ENCODE results near the gene DNMT3A.

DNMT3A gene

DNA sequence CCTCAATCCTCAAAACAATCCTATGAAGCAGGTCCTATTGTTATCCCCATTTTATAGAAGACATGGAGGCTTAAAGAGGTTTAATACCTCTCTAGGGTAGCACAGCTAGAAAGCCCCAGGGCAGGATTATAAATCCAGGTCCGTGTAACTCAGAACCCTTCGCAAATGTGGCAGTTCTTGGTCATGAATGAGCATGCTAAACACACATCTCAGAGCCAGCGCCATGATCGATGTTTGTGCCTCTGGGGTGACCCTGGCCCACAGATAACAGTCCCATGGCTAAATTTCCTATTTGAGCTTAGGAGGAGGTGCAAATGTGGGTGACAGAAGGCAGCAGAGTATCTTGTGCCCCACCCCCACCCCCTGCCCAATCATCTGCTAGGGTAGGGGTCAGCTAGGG is 17.5 kb downstream of the DNMT3A start:
- no peak for DNase-seq

DNA sequence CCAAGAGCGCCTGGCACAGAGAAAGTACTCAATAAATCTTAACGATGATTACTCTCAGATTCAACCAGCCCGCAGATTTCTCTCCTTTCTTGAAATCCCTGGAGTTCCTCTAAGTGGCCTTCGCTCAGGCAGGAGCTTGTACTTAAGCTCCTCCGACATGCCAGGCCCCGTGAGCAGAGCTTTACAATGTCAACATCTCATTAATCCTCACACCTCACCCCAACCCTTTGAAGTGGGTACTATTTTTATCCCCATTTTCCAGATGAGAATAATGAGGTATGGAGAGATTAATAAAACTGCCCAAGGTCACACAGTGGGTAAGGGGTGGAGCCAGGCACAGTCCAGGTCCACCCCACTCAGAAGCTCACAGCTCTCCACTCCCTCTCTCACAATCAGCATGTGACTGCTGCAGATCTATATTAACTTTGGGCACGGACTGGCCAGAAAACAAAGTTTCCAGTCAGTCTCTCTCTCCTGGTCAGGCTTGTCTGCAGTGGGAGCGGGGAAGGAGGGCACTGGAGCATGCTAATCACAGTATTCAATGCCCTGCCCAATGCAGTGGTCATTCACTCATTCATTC is 18.0 kb downstream of the DNMT3A start:
- no peak for DNase-seq

DNA sequence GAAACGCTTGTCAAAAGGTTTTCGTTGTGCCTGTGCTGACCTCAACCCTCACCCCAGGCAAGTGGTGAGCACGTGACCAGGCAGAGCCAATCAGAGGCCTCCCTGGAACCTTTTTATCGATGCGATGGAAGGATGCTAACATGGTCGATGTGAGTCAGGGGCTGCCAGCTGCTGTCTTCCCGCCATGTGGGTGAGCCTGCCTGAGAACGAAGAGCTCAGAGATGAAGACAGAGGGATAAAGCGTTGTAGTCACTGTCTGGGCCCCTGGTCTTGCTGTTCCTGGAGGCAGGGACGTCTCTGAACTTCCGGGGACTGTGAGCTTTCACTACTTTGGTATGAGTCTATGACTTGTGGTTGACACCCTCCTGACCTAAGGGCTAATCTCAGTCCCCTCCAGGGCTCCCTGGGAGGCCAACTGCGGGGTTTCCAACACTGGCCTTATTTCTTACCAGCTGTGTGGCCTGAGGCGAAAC is 18.6 kb downstream of the DNMT3A start:
- no peak for DNase-seq

DNA sequence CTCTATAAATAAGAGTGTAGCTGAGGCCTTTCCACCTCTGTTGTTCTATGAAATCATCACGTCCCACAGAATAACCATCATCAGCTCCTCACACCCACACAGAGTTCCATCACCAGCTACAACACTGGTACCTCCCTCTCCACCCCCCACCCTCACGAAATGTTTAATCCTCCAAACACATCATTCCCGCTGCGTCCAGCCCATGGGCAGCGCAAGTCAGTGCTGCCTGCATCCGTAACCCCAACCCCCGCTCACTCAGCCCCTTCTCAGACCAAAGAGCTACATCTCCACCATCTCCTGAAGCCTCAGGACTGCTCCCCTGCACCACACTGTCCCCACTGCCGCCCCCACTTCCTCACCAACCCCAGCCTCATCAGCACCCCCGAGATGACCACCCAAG is 19.4 kb downstream of the DNMT3A start:
- no peak for DNase-seq

DNA sequence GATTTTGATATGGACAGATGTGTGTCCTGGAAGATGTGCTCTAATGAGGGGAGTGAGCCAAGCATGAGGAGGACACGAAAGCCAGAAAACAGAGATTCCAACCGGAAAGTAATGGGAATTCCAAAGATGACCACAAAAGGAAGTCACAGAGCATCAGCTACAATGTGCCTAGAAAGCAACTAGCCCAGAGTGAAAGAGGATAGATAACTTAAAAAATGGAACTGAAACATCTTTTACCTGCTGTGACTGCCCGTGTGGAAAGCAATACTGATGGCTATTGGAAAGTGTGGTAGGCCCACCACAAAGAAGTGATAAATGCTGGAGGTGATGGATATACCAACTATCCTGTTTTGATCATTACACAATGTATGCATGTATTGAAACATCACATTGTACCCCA is 21.6 kb downstream of the DNMT3A start:
- no peak for DNase-seq

DNA sequence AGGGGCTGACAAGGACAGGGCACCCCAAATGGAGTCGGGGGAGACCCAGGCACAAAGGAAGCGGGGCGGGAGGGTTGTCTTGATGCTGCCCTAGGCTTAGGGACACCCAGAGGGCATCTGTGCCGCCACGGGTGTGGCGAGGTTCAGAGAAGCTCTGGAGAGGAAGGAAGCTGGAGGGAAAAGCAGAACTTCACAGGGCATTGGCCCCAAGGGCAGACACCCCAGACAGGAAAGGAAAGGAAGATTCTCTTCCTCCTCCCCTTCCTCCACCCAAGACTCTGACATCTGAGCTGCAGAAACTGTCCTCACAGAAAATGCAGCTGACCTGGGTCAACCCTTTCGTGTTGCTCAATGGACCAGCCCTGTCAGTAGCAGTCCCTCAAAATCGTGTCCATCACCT is 25.6 kb downstream of the DNMT3A start:
- DNase-seq: no peak

DNA sequence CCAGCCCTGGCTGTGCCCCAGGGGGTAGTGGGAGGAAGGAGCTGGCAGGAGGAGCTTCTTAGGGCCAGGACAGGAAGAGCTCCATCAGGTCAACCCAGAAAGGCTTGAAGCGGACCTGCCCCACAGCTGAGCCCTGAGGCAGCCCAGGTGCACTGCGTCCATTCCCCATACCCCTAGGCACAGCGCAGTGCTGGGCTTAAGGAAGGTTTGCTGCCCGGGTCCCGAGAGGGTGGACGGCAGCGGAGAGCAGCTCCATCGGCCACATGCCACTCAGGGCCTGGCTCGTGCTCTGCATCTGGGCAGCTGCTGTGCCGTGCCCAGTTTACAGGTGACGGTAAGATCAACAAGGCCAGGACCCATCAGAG is 26.4 kb downstream of the DNMT3A start:
- no peak for DNase-seq

DNA sequence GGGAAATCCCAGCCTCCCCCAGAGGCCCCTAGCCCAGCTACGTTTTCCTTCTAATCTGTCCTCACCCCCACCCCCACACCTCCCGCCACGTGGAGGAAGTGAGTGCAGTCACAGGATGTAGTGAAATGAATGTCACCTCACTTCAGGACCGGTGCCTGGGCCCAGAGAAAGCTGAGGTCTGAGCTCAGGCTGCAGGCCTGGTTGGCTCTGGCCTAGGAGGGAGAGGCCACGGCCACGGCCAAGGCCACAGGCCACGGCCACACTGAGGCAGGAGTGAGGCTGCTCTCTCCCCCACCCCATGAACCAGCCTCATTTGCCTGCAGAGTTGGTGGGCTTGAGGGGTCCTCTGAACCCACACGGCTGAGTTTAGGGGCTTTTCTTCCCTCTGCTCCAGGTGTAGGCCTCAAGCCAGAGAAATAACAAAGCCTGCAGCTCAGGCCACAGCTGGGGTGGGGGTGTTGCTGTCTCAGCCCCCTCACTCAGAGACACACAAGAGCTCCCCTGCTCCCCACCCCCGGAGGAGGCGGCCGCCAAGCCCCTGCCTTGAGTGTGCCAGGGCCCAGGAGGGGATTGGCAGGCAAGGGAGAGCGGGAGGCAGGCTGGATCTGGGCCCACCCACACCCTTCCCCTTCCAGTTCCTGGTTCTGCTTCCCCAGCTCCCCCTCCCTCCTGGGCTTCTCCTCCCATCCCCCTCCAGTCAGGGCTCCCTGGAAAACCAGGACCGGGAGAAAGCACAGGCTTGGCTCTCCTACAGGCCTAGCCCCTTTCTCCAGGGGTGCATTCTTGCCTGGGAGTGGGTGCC is 27.0 kb downstream of the DNMT3A start:
- peak; percentile 71 to 73 for DNase-seq

DNA sequence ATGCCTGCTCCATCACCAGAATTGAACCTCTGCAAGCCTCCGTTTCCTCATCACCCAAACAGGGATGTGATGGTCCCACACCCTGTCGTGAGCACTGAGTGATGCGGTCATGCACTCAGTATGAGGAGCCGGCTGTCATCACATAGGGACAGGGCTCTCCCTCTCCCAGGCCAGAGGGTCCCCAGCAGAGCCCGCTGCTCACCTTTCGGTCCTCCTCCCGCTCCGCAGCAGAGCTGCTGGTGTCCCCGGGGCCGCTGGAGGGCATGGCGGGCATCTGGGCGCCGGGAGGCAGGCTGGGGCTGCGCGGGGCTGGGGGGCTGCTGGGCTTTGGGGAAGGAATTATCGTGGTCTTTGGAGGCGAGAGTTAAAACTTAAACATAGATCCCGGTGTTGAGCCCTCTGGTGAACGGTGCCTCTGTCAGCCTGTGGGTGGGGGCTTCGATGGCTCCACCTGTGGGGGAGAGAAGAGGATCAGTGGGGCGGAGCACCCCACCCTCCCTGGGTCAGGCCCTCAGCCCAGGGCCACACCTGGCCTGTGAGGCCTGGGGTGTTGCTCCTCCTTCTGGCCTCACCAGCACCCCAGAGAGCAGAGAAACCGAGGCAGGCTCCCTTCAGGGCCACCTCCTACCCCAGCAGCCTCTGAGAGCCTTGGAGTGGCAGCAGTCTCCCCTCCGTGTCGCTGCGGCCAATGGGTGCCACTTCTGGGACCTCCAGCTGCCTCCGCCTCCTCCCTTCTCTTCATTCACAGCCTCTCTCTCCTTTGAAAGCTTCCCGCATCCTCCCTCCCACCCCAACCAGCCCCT is 27.8 kb downstream of the DNMT3A start:
- no peak for DNase-seq

DNA sequence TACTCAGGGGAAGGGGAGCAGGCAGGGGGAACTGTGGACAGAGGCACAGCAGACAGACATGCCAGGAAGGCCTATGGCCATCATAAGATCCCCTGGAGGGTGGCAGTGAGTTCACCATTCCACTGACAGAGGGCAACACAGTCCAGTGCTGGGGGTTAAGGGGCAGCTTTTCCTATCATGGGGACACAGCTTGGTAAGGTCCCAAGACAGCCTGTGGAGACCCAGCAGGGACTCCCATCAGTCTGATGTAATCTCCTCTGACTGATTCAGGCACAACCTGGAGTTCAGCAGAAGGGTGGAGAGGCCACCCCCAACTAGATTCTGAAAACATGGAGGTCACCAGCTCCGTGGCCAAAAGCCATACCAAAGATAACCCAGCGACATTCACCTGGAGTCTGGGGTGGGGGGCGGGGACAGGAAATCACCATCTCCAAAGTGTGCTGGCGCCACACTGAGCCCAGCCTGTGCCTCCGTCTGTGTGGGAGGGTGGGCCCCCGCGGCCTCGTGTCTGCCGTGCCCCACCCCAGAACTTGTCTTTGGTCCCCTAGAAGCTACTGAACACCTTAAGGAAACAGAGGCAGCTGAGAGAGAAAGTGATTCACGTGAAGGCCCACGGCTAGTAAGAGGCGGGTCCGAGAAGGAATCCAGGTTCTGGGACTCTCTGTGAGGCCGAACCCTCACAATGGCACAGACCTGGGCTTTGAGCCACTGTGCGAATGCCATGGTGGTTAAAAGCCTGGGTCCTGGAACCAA is 28.6 kb downstream of the DNMT3A start:
- peak in 1 of 2 experiments; percentile 24 for DNase-seq

DNA sequence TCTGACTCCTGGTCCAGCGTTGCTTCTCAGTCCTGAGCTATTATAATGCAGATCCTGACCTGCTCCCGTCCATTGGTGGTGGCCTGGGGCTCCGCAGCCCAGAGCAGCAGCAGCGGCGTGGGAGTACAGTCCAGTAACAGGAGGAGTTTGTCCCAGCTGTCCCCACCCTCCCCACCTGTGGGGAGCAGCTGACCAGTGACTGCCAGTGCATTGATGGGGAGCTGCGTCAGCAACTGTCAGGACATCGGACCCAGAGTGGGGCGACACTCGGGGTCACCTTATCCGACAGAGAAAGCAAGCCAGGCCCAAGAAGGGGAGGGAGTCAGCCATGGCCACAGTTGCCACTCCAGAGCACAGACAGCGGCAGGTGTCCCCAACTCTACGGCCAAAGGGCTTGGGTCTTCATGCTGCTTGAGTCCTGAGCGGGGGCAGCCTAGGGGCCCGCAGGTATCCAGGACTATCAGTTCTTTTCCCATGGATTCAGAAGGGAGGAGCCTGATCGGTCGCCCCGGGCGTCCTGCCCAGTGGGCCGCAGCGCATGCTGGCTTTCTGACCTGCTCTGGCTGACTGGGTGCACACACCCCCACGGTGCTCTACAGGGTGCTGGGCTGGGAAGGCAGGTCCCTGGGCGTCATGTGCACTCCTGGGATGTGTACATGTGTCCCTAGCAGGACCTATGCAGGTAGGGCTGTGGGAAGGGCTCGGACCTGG is 29.7 kb downstream of the DNMT3A start:
- DNase-seq: peak in 1 of 2 experiments; percentile 38

DNA sequence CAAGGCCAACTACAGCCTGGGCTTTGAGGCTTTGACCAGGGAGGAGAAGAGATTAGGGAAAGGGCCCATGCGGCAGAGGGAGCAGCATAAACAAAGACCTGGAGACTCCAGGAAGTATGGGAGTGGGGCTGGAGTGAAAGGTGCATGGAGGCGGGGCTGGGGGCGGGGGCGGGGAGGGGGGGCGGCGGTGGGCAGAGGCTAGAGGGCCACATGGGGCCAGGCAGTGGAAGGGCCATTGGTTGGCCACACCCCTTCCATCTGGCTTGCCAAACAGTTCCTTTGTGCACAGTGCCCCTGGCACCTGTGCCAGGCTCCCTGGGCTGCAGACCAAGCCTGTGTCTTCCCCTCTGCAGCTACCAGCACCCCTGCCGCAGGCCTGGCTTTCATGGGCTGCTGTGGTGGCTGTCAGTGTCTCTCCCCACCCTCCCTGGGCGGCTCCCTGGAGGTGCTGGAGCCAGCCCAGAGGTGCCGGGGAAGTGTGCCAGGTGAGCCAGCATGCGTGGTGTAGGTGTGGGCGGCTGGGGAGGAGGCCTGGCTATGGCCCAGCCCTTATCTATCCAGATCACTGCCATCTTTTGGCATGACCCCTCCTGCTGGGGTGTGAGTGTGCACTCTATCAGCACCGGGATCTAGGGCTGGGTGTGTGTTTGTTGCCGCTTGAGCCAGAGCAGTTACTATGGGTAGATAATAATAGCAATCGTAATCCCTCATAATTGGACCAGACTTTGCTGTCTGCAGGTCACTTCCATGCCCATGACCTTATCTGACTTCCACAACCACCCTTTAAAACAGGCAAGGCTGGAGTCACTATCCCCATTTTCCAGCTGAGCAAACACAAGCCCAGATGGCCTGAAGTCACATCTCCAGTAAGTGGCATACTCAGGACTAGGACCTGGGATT is 30.5 kb downstream of the DNMT3A start:
- peak; percentile 98 to 100 for DNase-seq

DNA sequence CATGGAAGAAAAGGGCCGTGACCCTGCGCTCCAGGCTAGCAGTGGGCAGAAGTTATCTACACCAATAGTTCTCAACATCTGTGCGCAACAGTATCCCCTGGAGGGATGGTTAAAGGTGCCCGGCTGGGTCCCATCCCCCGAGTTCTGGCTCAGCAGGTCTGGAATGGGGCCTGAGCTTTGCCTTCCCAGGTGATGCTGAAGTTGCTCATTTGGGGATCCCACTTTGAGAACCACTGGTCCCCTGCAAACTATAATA is 31.1 kb downstream of the DNMT3A start:
- no peak for DNase-seq

DNA sequence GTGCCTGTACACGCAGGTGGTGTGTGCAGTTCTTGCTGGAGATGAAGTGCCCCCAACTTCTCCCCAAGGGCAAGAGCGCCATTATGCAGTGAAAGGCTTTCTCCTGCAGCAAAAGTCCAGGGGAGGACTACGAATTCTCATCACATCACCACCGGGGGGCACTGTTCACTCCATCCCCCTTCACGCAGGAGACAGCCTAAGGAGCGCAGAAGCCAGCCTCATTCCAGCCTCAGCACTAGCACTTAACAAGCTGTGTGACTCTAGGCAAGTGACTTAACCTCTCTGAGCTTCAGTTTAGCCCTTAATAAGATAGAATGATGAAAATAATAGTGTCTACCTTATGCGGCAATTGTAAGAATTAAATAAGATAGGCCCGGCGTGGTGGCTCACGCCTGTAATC is 32.3 kb downstream of the DNMT3A start:
- peak; percentile 63 to 69 for DNase-seq

DNA sequence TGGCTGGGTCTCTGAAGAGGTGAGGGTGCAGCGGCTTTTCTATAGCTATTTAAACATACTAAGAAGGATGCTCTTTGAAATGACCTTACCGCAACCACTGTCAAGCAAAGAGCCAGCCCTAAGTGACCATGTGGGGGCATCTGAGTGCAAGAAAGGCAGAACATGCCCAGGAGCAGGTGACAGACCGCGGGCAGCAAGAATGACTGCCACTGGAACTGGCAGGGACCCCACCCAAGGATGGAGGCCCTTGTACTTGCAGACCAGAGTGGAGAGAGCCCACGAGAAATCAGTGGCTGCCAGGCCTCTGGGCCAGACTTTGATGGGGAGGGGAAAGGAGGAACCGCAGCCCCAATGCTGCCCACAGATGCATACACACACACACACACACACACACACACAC is 33.1 kb downstream of the DNMT3A start:
- no peak for DNase-seq

DNA sequence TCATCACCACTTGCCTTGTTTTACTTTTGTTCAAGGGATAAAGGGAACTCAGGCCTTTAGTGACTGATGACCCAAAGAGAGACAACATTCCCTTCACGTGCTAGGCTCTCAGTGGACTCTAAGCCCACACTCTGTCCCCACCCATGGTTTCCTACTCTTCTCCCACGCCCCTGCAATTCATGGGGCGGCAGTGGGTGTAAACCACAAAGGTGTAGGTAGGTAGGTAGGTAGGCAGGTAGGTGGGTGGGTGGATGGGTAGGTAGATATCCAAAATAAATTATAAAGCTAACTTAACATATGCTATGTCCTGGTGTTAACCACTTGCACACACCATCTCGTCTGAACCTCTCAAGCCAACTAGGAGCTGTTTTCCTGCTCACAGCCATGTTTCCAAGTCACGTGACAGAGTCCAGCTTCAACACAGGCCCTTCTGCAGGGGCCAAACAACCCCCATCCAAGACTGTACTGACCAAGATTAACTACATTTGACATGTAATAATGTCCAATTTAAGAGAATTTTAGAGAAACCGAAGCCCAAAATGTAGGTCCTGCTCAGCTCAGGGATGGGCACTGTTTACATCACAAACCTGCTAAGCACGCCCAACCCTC is 33.7 kb downstream of the DNMT3A start:
- DNase-seq: no peak

DNA sequence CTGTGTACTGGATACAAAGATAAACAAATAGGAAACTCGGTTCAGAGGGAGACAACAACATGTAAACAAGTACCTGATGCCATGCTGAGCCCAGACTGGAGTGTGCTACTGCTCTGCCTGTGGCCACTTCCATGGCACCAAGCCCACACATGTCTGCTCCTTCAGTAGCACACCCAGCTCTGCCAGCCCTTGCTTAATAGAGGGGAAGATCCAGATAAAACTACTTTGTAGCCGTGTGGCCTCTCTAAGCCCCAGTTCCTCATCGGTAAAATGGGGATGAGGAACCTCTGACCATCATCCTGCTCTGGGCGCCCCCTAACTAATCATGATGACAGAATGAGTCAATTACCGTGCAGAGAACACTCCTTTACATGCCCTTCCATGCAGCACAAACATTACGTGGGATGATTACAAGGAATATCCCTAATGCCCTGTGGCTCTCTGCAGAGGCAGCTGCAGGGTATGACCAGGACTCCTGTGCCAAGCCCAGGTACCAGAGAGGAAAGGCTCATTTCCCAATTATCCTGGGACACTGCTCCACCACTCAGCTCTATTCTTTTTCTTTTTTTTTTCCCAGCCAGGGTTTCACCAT is 34.9 kb downstream of the DNMT3A start:
- DNase-seq: no peak

DNA sequence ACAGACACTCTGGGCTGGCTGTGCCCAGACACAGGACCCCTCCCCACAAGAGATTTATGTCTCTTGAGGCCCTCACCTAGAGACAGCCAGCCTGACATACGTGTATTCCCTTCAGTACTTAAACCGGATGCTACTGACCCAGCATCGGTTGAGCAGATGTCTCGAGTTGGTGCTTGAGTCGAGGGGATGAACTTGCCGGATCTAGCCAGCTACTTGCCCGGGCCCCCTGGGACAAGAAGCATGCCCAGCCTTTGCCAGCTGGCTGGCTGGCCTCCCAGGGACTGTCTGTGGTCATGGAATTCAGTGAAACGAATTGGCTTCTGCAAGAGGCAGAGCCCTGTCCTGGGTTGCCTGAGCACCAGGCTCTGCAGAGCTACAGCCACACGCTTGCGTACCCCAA is 36.0 kb downstream of the DNMT3A start:
- DNase-seq: no peak

DNA sequence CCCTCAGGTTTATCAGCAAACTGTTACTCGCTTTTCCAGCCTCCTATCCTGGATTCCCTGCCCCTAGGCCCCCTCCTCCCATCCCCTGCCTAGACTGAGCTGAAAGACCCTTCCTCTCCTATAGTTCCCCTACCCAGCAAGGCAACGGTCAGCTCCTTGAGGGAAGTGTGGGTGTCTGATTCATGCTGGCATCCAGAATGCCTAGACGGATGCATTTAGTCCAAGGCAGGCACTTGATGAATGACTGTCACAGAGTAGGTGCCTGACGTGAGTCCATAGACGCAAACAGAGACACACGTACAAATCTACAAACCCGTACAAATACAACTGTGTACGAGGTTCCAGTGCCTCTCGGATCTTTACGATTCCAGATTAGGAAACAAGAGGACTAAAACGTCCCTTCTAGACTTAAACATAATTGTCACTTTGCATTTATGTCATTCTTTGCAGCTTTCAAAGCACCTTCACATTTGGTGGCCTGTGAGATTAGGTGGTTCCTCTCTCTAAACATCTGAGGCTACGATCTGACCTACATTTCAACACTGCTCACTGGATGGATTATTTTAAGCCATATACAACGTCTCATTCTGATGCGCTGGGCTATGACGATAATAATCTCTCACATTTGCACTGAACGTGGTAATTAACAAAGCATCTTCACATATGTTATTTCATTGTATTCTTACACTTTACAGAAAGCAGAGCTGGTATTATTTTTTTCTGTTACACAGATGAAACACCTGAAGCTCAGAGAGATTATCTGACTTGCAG is 36.7 kb downstream of the DNMT3A start:
- no peak for DNase-seq

DNA sequence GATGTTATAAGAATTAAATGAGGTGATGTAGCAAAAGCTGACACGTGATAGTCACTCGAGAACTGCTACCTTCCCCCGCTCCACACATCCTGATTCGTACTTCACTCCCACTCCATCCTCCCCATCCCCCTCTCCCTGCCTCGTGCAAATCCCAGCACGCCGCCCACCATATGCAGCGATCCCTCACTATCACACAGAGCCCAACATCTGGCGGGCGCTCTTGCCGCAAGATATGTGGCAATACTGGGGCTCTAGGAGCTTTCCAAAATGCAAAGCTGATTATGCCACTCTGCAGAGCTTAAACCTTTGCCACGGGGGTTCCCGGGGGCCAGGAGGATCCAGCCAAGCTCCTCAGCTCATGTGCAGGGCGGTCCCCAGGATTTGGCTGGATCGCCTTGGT is 37.4 kb downstream of the DNMT3A start:
- no peak for DNase-seq
